Astrocyte (in vitro differentiated cells and primary cell): Measurements from ENCODE around the gene CREB3. TPM values are rescaled to one million over a fixed set of nuclear protein-coding genes. Genes with fewer than 3 reads are reported as not detected.

Experiments
- DNase-seq: peaks from one replicate; pipeline ENCODE4 v3.0.0-alpha.2; 2010; ENCODE audit warnings: low read depth
- FAIRE-seq: peaks from 2 replicates; lab custom pipeline; 2011; peaks lifted over from hg19 to GRCh38; lab: Jason Lieb, UNC
- H2AFZ ChIP-seq: 2 replicates; pipeline ENCODE4 v1.6.0; 2012; ENCODE audit warnings: low read depth, low read length, inconsistent platforms
- H3K27ac ChIP-seq: 2 replicates; pipeline ENCODE4 v1.5.1; 2011; ENCODE audit warnings: low read depth, low read length, inconsistent platforms
- H3K27me3 ChIP-seq: 2 replicates; pipeline ENCODE4 v1.6.0; 2011; ENCODE audit warnings: low read length, inconsistent platforms; ENCODE audit not compliant: insufficient read depth
- H3K36me3 ChIP-seq: 2 replicates; pipeline ENCODE4 v1.5.1; 2011; ENCODE audit warnings: low read length, inconsistent platforms; ENCODE audit not compliant: insufficient read depth
- H3K4me1 ChIP-seq: 2 replicates; pipeline ENCODE4 v1.5.1; 2011; ENCODE audit warnings: low read length, inconsistent platforms; ENCODE audit not compliant: insufficient read depth
- H3K4me2 ChIP-seq: 2 replicates; pipeline ENCODE4 v1.6.0; 2012; ENCODE audit warnings: low read length, inconsistent platforms
- H3K4me3 ChIP-seq: 2 replicates; pipeline ENCODE4 v1.5.1; 2011; ENCODE audit warnings: low read depth, mild to moderate bottlenecking, low read length, inconsistent platforms; ENCODE audit not compliant: insufficient read depth
- H3K79me2 ChIP-seq: 2 replicates; pipeline ENCODE4 v1.6.0; 2012; ENCODE audit warnings: mild to moderate bottlenecking, low read length, inconsistent platforms; ENCODE audit not compliant: insufficient read depth
- H3K9ac ChIP-seq: 2 replicates; pipeline ENCODE4 v1.6.0; 2012; ENCODE audit warnings: mild to moderate bottlenecking, low read length, inconsistent platforms
- H3K9me3 ChIP-seq: 2 replicates; pipeline ENCODE4 v1.5.1; 2012; ENCODE audit warnings: low read depth, mild to moderate bottlenecking, low read length, inconsistent platforms; ENCODE audit not compliant: insufficient read depth
- H4K20me1 ChIP-seq: 2 replicates; pipeline ENCODE4 v1.6.0; 2012; ENCODE audit warnings: low read length, inconsistent platforms; ENCODE audit not compliant: insufficient read depth
- H3K27ac Mint-ChIP-seq: one replicate; pipeline ENCODE4 v1.8.0; 2021; ENCODE audit warnings: mild to moderate bottlenecking, mixed read lengths; ENCODE audit not compliant: unreplicated experiment
- H3K27me3 Mint-ChIP-seq: one replicate; pipeline ENCODE4 v1.8.0; 2021; ENCODE audit warnings: low read depth, mixed read lengths; ENCODE audit not compliant: unreplicated experiment
- H3K36me3 Mint-ChIP-seq: one replicate; pipeline ENCODE4 v1.8.0; 2021; ENCODE audit warnings: low read depth, mixed read lengths; ENCODE audit not compliant: unreplicated experiment
- H3K4me1 Mint-ChIP-seq: one replicate; pipeline ENCODE4 v1.8.0; 2021; ENCODE audit warnings: low read depth, mixed read lengths; ENCODE audit not compliant: unreplicated experiment
- H3K4me3 Mint-ChIP-seq: one replicate; pipeline ENCODE4 v1.8.0; 2021; ENCODE audit warnings: mild to moderate bottlenecking, moderate library complexity, mixed read lengths; ENCODE audit not compliant: unreplicated experiment
- H3K9me3 Mint-ChIP-seq: one replicate; pipeline ENCODE4 v1.8.0; 2021; ENCODE audit warnings: mild to moderate bottlenecking, mixed read lengths; ENCODE audit not compliant: unreplicated experiment
- EZH2 ChIP-seq: IDR thresholded peaks from 2 replicates; pipeline ENCODE4 v1.6.1; 2012; ENCODE audit warnings: mild to moderate bottlenecking, low read length, inconsistent platforms; ENCODE audit not compliant: insufficient read depth
- total RNA-seq: library from RNA; stranded (reverse); gene quantifications from 2 replicates; pipeline ENCODE4 v1.2.1, GENCODE V29; 2021
- TF ChIP-seq, protein P1 (sequence below): IDR thresholded peaks from 2 replicates; pipeline ENCODE4 v1.5.1; 2011; ENCODE audit warnings: low read depth, mild to moderate bottlenecking, inconsistent platforms, low read length, moderate library complexity; ENCODE audit not compliant: insufficient read depth

The CREB3 gene
- total RNA-seq, 1 donor from 2014 or later, result 84.1 TPM

DNA sequence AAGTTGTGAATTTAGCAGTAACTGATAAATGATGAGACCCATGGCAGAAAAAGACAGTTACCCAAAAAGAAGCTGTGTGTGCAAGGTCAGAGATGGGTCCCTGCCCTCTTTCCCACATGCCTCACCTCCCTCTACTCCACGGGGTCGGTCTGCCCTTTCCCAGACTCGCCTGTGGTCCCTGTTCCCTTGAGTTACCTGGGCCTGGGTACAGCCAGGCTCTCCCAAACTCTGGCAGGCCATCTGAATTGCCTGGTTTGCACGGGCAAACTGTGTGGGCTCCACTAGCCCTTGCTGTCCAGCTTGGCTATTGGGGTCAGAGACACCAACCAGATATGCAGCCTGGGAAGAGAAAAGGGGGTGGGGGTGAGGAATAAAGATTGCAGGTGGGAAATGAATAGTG lies 24.3 kb upstream of the CREB3 start:
- H3K9me3 ChIP-seq, result no peaks in the 10 kb centered on the region
- Mint-ChIP-seq H3K4me3 (no peak overlapping the region), H3K36me3 (peaks cover 46% of the 10 kb centered on the region), H3K9me3 (no peaks in the 10 kb centered on the region), H3K27ac (peak overlapping the region; percentile 4), H3K4me1 (no peaks in the 10 kb centered on the region), H3K27me3 (no peaks in the 10 kb centered on the region)
- no peak for FAIRE-seq
- H2AFZ ChIP-seq, result no peak overlapping the region
- H4K20me1 ChIP-seq, result peaks cover 90% of the 10 kb centered on the region
- no peak for TF ChIP-seq EZH2
- TF ChIP-seq, protein P1, sequence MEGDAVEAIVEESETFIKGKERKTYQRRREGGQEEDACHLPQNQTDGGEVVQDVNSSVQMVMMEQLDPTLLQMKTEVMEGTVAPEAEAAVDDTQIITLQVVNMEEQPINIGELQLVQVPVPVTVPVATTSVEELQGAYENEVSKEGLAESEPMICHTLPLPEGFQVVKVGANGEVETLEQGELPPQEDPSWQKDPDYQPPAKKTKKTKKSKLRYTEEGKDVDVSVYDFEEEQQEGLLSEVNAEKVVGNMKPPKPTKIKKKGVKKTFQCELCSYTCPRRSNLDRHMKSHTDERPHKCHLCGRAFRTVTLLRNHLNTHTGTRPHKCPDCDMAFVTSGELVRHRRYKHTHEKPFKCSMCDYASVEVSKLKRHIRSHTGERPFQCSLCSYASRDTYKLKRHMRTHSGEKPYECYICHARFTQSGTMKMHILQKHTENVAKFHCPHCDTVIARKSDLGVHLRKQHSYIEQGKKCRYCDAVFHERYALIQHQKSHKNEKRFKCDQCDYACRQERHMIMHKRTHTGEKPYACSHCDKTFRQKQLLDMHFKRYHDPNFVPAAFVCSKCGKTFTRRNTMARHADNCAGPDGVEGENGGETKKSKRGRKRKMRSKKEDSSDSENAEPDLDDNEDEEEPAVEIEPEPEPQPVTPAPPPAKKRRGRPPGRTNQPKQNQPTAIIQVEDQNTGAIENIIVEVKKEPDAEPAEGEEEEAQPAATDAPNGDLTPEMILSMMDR, result no peak
- peaks cover 58% of the 10 kb centered on the region for H3K79me2 ChIP-seq
- no peak overlapping the region for H3K4me3 ChIP-seq
- H3K27ac ChIP-seq, result no peak overlapping the region
- peaks cover 88% of the 10 kb centered on the region for H3K36me3 ChIP-seq
- no peaks in the 10 kb centered on the region for H3K4me1 ChIP-seq
- DNase-seq, result no peak
- no peak overlapping the region for H3K9ac ChIP-seq
- H3K27me3 ChIP-seq, result no peaks in the 10 kb centered on the region
- H3K4me2 ChIP-seq, result no peak overlapping the region

DNA sequence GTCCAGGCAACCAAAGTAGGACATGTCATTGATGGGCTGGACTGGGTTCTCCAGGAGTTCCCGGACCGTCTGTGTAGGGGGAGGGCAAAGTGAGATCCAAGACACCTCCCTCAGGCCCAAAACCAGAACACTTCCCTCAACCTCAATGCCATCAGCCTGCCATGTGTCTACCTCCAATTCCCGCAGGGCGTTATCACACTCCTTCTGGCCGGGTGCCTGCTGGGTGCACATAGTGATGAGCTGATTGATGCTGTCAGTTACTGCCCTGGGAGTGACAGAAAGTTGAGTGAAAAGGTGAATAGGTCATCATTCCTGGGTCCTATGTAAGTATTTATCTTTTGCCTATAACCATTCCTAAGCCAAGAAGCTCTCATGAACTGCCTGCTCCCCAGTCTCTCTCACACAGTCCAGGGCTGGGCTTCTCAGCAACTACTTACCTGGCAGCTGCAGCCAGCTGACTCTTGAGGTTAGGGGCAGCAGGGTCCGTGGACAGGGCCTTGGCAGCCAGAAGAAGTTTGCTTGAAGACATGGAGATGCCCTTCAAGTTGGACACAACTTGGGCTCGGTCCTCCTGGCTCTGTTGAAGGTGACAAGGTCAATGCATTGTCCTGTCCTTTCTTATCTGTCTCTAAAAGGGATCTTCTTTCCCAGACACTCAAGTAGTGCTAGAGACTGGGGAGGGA lies 21.5 kb upstream of the CREB3 start:
- peaks cover 90% of the 10 kb centered on the region for H4K20me1 ChIP-seq
- H3K4me3 ChIP-seq, result no peak overlapping the region
- H3K27me3 ChIP-seq, result no peaks in the 10 kb centered on the region
- H2AFZ ChIP-seq, result no peak overlapping the region
- H3K9ac ChIP-seq, result no peak overlapping the region
- no peaks in the 10 kb centered on the region for H3K27me3 Mint-ChIP-seq
- TF ChIP-seq, protein P1, result no peak
- TF ChIP-seq EZH2, result no peak
- no peak for FAIRE-seq
- no peak overlapping the region for H3K4me2 ChIP-seq
- DNase-seq, result no peak
- H3K27ac Mint-ChIP-seq, result no peak overlapping the region
- H3K4me1 ChIP-seq, result no peaks in the 10 kb centered on the region
- H3K36me3 Mint-ChIP-seq, result peaks cover 44% of the 10 kb centered on the region
- H3K4me3 Mint-ChIP-seq, result no peak overlapping the region
- peaks cover 86% of the 10 kb centered on the region for H3K36me3 ChIP-seq
- H3K79me2 ChIP-seq, result peaks cover 60% of the 10 kb centered on the region
- H3K9me3 Mint-ChIP-seq, result no peaks in the 10 kb centered on the region
- no peak overlapping the region for H3K27ac ChIP-seq
- H3K4me1 Mint-ChIP-seq, result peaks cover 9% of the 10 kb centered on the region
- no peaks in the 10 kb centered on the region for H3K9me3 ChIP-seq
